ENCODE data around the gene ANTXRL. TPM values are rescaled to one million over a fixed set of nuclear protein-coding genes. Genes with fewer than 3 reads are reported as not detected.
"Not testable (repeated sequence)": the region's sequence is repeated elsewhere in the genome, so short reads cannot be mapped to it uniquely, and the experiment has no call there.

ANTXRL gene
- total RNA-seq, 4 donors from 2014 or later = not detected

- H3K4me3 ChIP-seq = no peak overlapping the region
- H3K27me3 ChIP-seq = no peaks in the 10 kb centered on the region
- no peak for ATAC-seq
- H3K27ac ChIP-seq = no peak overlapping the region
- H3K36me3 ChIP-seq = no peaks in the 10 kb centered on the region
- DNase-seq = no peak
- TF ChIP-seq POLR2A (IDR thresholded peaks at IDR 0.05) (no peak), CTCF (IDR thresholded peaks at IDR 0.05 in 4 of 5, conservative IDR thresholded peaks at IDR 0.05 in 1 of 5) (no peak)
- in situ Hi-C loops (cut with MboI; ENCODE audit: low sequenced_read_pairs in 4 of 4) (no loop called here), intact Hi-C loops (cut with DNase I; ENCODE audit: low total_unique reads) (no loop called here)
- H3K4me1 ChIP-seq = no peaks in the 10 kb centered on the region
- H3K9me3 ChIP-seq = no peaks in the 10 kb centered on the region
These were observed 17.3 kb downstream of the ANTXRL start for GRCh38 chr10:46304062-46304461.

- in situ Hi-C loops (cut with MboI; ENCODE audit: low sequenced_read_pairs in 4 of 4); H3K27ac ChIP-seq; H3K36me3 ChIP-seq; H3K9me3 ChIP-seq; ATAC-seq; H3K4me3 ChIP-seq; DNase-seq; H3K27me3 ChIP-seq; H3K4me1 ChIP-seq; intact Hi-C loops (cut with DNase I; ENCODE audit: low total_unique reads): not testable (repeated sequence)
These were observed 17.9 kb downstream of the ANTXRL start for GRCh38 chr10:46304671-46305070.

- Histone ChIP-seq H3K4me3 (no peak overlapping the region), H3K9me3 (no peaks in the 10 kb centered on the region), H3K27me3 (no peaks in the 10 kb centered on the region), H3K4me1 (no peaks in the 10 kb centered on the region), H3K27ac (no peak overlapping the region), H3K36me3 (no peaks in the 10 kb centered on the region)
- TF ChIP-seq POLR2A (IDR thresholded peaks at IDR 0.05) (no peak), CTCF (IDR thresholded peaks at IDR 0.05 in 4 of 5, conservative IDR thresholded peaks at IDR 0.05 in 1 of 5) (no peak)
- ATAC-seq = no peak
- intact Hi-C loops (cut with DNase I; ENCODE audit: low total_unique reads) = no loop called here
- no peak for DNase-seq
- in situ Hi-C loops (cut with MboI; ENCODE audit: low sequenced_read_pairs in 4 of 4) = no loop called here
These were observed 18.5 kb downstream of the ANTXRL start for GRCh38 chr10:46305079-46305818.

GRCh38 chr10:46305986-46306385 lies 19.2 kb downstream of the ANTXRL start:
- Histone ChIP-seq H3K36me3 (no peaks in the 10 kb centered on the region), H3K27ac (no peak overlapping the region), H3K27me3 (no peaks in the 10 kb centered on the region), H3K4me3 (no peak overlapping the region), H3K4me1 (no peaks in the 10 kb centered on the region), H3K9me3 (no peaks in the 10 kb centered on the region)
- intact Hi-C loops (cut with DNase I; ENCODE audit: low total_unique reads) = no loop called here
- ATAC-seq (no peak), DNase-seq (no peak)
- in situ Hi-C loops (cut with MboI; ENCODE audit: low sequenced_read_pairs in 4 of 4) = no loop called here
- TF ChIP-seq CTCF (IDR thresholded peaks at IDR 0.05 in 4 of 5, conservative IDR thresholded peaks at IDR 0.05 in 1 of 5) = no peak
- TF ChIP-seq POLR2A (IDR thresholded peaks at IDR 0.05) = no peak

- Histone ChIP-seq H3K27ac (no peak overlapping the region), H3K4me3 (no peak overlapping the region), H3K9me3 (no peaks in the 10 kb centered on the region), H3K36me3 (no peaks in the 10 kb centered on the region), H3K27me3 (no peaks in the 10 kb centered on the region), H3K4me1 (no peaks in the 10 kb centered on the region)
- in situ Hi-C loops (cut with MboI; ENCODE audit: low sequenced_read_pairs in 4 of 4) = no loop called here
- TF ChIP-seq CTCF (IDR thresholded peaks at IDR 0.05 in 4 of 5, conservative IDR thresholded peaks at IDR 0.05 in 1 of 5) = no peak
- TF ChIP-seq POLR2A (IDR thresholded peaks at IDR 0.05) = no peak
- DNase-seq (no peak), ATAC-seq (no peak)
- intact Hi-C loops (cut with DNase I; ENCODE audit: low total_unique reads) = no loop called here
These were observed 19.9 kb downstream of the ANTXRL start for GRCh38 chr10:46306516-46307184.
